GM23248 (cell line): ENCODE data around the gene ANAPC15.

ENCODE experiments used
- EZH2 ChIP-seq: fragments of 200-600 bp; sonication (generic); IDR thresholded peaks from 2 replicates; pipeline ENCODE4 v1.6.1; 2018; ENCODE audit warnings: antibody characterized with exemption, mild to moderate bottlenecking; ENCODE audit not compliant: insufficient read depth, poor library complexity, severe bottlenecking
- EZH2phosphoT487 ChIP-seq: fragments of 200-600 bp; sonication (generic); IDR thresholded peaks from 2 replicates; pipeline ENCODE4 v1.6.1; 2018; ENCODE audit warnings: antibody characterized with exemption, moderate library complexity, mild to moderate bottlenecking, low read depth; ENCODE audit not compliant: insufficient read depth

DNA sequence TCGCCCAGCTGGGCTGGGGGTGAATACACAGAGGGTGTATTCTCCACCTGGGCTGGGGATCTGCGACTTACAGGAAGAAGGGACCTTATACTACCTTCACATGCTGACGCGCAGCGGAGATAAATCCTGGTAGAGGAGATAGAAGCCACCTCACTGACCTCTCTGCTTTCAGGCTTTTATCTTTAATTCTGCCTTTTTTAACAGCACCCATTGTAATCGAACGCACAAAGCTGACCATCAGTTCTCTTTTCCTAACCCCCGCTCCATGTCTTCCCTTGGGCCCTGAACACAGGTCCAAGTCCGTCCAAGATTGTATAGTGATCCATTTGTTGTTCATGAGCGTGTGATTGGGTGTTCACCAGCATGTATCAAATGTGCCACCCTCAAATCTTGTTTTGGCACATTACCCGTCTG lies 8.7 kb downstream of the ANAPC15 start:
- TF ChIP-seq EZH2 (no peak), EZH2phosphoT487 (no peak)
